GM10847 (cell line): ENCODE results near the gene ZNF619.

Experiments
- POLR2A ChIP-seq: IDR thresholded peaks from 2 replicates; pipeline ENCODE4 v1.6.1; 2011; ENCODE audit not compliant: insufficient read length; ENCODE audit errors: extremely low read depth

The ZNF619 gene

GRCh38 chr3:40463579-40463978, 13.3 kb upstream of the ZNF619 start:
- TF ChIP-seq POLR2A, result no peak

- TF ChIP-seq POLR2A, result no peak
Observed at GRCh38 chr3:40464339-40465110, 12.4 kb upstream of the ZNF619 start.

GRCh38 chr3:40465111-40465407, 11.9 kb upstream of the ZNF619 start:
- TF ChIP-seq POLR2A, result no peak

- no peak for TF ChIP-seq POLR2A
Observed at GRCh38 chr3:40465456-40465855, 11.5 kb upstream of the ZNF619 start.

- TF ChIP-seq POLR2A, result no peak
Observed at GRCh38 chr3:40468018-40468417, 8.9 kb upstream of the ZNF619 start.

- no peak for TF ChIP-seq POLR2A
Observed at GRCh38 chr3:40470701-40471100, 6.2 kb upstream of the ZNF619 start.

- no peak for TF ChIP-seq POLR2A
Observed at GRCh38 chr3:40477666-40478065, 744 bp downstream of the ZNF619 start.

GRCh38 chr3:40487172-40487571, 10.2 kb downstream of the ZNF619 start:
- TF ChIP-seq POLR2A, result no peak

- TF ChIP-seq POLR2A, result no peak
Observed at GRCh38 chr3:40490916-40491315, 14.0 kb downstream of the ZNF619 start.

GRCh38 chr3:40494698-40495097, 17.8 kb downstream of the ZNF619 start:
- TF ChIP-seq POLR2A, result no peak

- TF ChIP-seq POLR2A, result no peak
Observed at GRCh38 chr3:40497288-40497687, 20.4 kb downstream of the ZNF619 start.

- no peak for TF ChIP-seq POLR2A
Observed at GRCh38 chr3:40499952-40500351, 23.0 kb downstream of the ZNF619 start.

GRCh38 chr3:40502034-40502433, 25.1 kb downstream of the ZNF619 start:
- no peak for TF ChIP-seq POLR2A

- no peak for TF ChIP-seq POLR2A
Observed at GRCh38 chr3:40504636-40505430, 27.9 kb downstream of the ZNF619 start.

GRCh38 chr3:40505599-40506462, 28.9 kb downstream of the ZNF619 start, which contains the start of gene ZNF620:
TSS of gene ZNF620 (plus strand) at chr3:40506039. CDS start at chr3:40506353, 314 bp downstream.
- no peak for TF ChIP-seq POLR2A
